NCI-H446 (cell line): ENCODE results near the gene YJEFN3.
A peak's percentile ranks its signal among the peaks of the same experiment; 100 is the strongest.

Experiments
- DNase-seq, 2 experiments: peaks; one replicate each; lab custom pipeline; 2025; lab: John Stamatoyannopoulos, UW

Gene YJEFN3

GRCh38 chr19:19524053-19524452, 4.7 kb upstream of the YJEFN3 start:
- no peak for DNase-seq

GRCh38 chr19:19525611-19526380, 2.9 kb upstream of the YJEFN3 start:
- no peak for DNase-seq

- DNase-seq = no peak
Observed at GRCh38 chr19:19526581-19527370, 1.9 kb upstream of the YJEFN3 start.

- no peak for DNase-seq
Observed at GRCh38 chr19:19527371-19527656, 1.4 kb upstream of the YJEFN3 start.

- DNase-seq = no peak
Observed at GRCh38 chr19:19527674-19528625, 761 bp upstream of the YJEFN3 start.

GRCh38 chr19:19529783-19530422, 1.2 kb downstream of the YJEFN3 start:
- DNase-seq = no peak

GRCh38 chr19:19530423-19530804, 1.7 kb downstream of the YJEFN3 start:
- DNase-seq = no peak

- no peak for DNase-seq
Observed at GRCh38 chr19:19530889-19531288, 2.2 kb downstream of the YJEFN3 start.

- peak; percentile 44 to 84 for DNase-seq
Observed at GRCh38 chr19:19531951-19532805, 3.5 kb downstream of the YJEFN3 start.

GRCh38 chr19:19532806-19533701, 4.3 kb downstream of the YJEFN3 start:
- no peak for DNase-seq

- DNase-seq = no peak
Observed at GRCh38 chr19:19533841-19534240, 5.1 kb downstream of the YJEFN3 start.

GRCh38 chr19:19534556-19535265, 6.0 kb downstream of the YJEFN3 start:
- no peak for DNase-seq

- no peak for DNase-seq
Observed at GRCh38 chr19:19535311-19536191, 6.8 kb downstream of the YJEFN3 start.

GRCh38 chr19:19537075-19538048, 8.7 kb downstream of the YJEFN3 start:
- no peak for DNase-seq

- DNase-seq = peak in 1 of 2 experiments; percentile 30
Observed at GRCh38 chr19:19538061-19538784, 9.5 kb downstream of the YJEFN3 start, which contains the start of gene CILP2. CILP2 (plus strand) TSS chr19:19538265; CDS start chr19:19538350, 85 bp downstream.

GRCh38 chr19:19538785-19539166, 10.1 kb downstream of the YJEFN3 start:
- DNase-seq = no peak
